ENCODE data around the gene SYNCRIP.
"Not testable (repeated sequence)": the region's sequence is repeated elsewhere in the genome, so short reads cannot be mapped to it uniquely, and the experiment has no call there.

The SYNCRIP gene

DNA sequence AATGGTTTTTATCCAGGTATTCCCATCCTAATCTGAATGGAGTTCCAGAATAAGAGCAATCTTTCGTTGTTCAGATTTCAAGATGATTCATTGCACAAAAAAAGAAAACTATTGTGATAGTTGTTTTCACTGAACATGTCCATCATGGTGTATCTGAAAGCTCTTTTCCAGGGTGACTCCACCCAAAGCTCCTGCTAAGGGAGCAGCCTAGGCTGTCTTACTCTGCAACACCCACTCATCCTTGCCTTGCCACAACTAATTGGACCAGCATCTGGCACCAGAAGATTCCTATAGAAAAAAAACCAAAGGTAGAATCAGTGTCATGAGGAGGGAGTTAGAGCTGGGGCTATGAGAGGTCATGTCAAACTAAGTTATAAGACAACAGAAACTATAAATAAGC lies 7.9 kb upstream of the SYNCRIP start:
- no peak overlapping the region for H3K9ac ChIP-seq (ENCODE audit: low read length)
- no peaks in the 10 kb centered on the region for H3K36me3 ChIP-seq (ENCODE audit: control insufficient read depth, insufficient read depth, low read length)
- H3K4me3 ChIP-seq (ENCODE audit: low read length) = no peak overlapping the region
- H3K4me1 ChIP-seq (ENCODE audit: control insufficient read depth, insufficient read depth, low read length) = no peaks in the 10 kb centered on the region
- H3K27me3 ChIP-seq (ENCODE audit: control insufficient read depth, insufficient read depth, low read length) = no peaks in the 10 kb centered on the region
- H3K9me3 ChIP-seq (ENCODE audit: control insufficient read depth, low read length) = no peaks in the 10 kb centered on the region

DNA sequence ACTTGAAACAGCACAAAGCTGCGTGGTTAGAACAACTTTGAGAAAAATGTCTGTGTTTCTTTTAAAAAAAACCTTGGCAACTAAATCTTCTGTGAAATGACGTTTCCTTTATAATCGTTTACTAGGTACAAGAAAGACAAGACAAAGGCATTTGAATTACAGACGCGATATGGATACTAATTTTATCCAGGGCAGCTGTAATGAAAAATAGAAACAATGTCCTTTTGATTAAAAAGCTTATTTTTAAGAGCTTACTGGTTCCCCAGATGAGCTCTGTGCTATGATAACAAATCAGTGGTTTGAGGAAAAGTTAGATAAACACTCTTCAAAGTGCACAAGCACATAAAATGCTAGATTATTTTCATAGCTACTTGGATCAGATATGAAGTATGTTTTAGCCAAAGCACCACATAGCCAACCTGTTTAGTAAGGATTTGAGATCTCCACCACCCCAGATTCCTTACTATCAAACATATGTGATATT lies 1.6 kb upstream of the SYNCRIP start:
- H3K9me3 ChIP-seq (ENCODE audit: control insufficient read depth, low read length) = no peaks in the 10 kb centered on the region
- H3K4me1 ChIP-seq (ENCODE audit: control insufficient read depth, insufficient read depth, low read length) = peaks cover 9% of the 10 kb centered on the region
- no peaks in the 10 kb centered on the region for H3K36me3 ChIP-seq (ENCODE audit: control insufficient read depth, insufficient read depth, low read length)
- peak overlapping the region; percentile 96 for H3K9ac ChIP-seq (ENCODE audit: low read length)
- no peaks in the 10 kb centered on the region for H3K27me3 ChIP-seq (ENCODE audit: control insufficient read depth, insufficient read depth, low read length)
- H3K4me3 ChIP-seq (ENCODE audit: low read length) = peak overlapping the region; percentile 64

DNA sequence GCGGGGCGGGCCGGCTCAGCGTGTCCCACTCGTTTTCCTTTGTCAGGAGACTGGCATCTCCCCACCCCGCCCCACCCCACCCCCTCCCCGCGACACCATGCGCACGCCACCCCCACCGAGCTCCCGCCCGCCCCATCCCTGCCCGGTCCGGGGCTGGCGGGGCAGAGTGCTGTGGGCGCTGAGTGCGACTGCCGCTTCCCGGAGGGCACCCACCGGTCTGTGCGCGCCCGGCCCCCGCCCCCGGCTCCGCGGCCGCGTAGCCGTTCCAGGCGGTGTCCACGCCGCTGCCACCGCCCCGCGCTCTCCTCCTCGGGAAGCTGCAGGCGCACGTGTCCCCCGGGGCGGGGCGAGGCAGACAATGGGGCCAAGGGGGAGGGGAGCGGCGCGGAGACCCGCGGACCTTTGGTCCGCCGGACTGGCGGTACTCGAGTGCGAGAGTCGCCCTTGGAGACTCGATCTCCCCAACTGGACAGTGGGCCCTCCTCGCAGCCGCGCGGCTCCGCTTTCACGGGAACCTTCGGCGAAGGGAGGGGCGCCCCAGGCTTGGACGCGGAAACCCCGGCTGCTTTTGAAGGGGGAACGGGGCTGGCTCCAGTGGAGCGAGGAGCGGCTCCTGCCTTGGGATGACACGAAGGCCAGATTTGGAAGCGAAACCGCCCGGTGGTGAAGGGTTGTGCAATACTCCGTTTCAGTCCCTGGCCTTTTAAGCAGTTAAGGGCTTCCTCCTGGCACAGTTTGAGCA lies 1.0 kb upstream of the SYNCRIP start:
- Histone ChIP-seq H3K27me3 (ENCODE audit: control insufficient read depth, insufficient read depth, low read length) (no peaks in the 10 kb centered on the region), H3K9me3 (ENCODE audit: control insufficient read depth, low read length) (no peaks in the 10 kb centered on the region), H3K4me3 (ENCODE audit: low read length) (peak overlapping the region; percentile 64), H3K36me3 (ENCODE audit: control insufficient read depth, insufficient read depth, low read length) (no peaks in the 10 kb centered on the region), H3K4me1 (ENCODE audit: control insufficient read depth, insufficient read depth, low read length) (peaks cover 9% of the 10 kb centered on the region), H3K9ac (ENCODE audit: low read length) (peak overlapping the region; percentile 96)

DNA sequence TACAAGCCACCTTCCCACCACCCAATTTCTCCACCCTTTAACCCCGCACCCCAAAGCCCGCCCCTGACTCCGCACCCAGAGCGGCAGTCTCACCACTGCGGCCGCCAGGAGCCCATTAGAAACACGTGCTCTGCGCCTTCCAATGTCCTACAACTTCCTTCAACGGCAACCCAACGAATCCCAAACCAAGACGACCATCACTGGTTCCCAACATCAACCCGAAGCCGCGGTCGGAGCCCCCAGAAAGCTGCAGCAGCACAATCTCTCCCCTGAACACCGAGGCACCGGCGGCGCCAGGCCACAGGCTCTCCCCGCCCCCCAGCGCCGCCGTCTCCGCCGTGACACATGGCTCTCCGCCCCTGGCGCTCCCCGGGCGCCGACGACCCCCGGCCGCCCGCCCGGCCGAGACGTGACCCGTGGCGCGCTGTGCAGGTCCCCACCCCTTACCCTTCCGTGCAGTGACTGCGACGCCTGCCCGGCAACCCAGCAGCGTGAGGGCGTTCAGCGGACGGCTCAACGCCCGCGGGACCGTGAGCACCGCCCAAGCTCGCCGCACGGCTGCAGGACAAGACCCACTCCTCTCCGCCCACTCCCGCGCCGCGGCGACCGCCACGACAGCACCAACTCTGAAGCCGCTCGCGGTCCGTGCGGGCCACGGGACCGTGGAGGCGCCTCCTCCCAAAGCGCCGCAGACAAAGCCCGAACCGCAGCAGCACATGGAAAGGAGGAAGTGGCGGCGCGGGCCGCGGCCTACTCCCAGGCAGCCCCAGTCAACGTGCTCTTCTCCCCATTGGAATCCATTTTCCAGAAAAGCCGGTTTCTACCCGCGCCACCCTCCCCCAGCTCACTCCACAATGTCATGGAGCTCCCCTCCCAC lies 551 bp downstream of the SYNCRIP start:
- peak overlapping the region; percentile 100 for H3K4me3 ChIP-seq (ENCODE audit: low read length)
- H3K27me3 ChIP-seq (ENCODE audit: control insufficient read depth, insufficient read depth, low read length) = no peaks in the 10 kb centered on the region
- H3K36me3 ChIP-seq (ENCODE audit: control insufficient read depth, insufficient read depth, low read length) = no peaks in the 10 kb centered on the region
- peak overlapping the region; percentile 99 for H3K9ac ChIP-seq (ENCODE audit: low read length)
- no peaks in the 10 kb centered on the region for H3K9me3 ChIP-seq (ENCODE audit: control insufficient read depth, low read length)
- H3K4me1 ChIP-seq (ENCODE audit: control insufficient read depth, insufficient read depth, low read length) = peaks cover 9% of the 10 kb centered on the region

DNA sequence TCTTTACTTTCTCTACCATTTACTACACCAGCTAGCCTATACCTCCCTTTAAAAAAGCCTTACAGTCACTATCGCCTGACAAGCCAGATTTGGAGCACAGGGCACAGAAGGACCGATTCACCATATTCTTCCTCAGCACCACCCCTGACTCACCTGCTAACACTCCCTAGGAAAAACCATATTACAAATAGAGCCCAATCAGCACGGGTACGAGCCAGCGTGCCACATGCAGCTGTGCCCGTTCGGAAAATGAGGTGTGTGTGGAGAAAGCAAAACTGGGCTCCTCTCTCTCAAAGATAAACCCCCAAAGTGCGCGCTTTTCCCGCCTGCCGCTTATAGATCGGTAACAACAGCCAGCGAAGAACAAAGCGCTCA lies 1.2 kb downstream of the SYNCRIP start:
- Histone ChIP-seq H3K9me3 (ENCODE audit: control insufficient read depth, low read length) (no peaks in the 10 kb centered on the region), H3K4me1 (ENCODE audit: control insufficient read depth, insufficient read depth, low read length) (peaks cover 9% of the 10 kb centered on the region), H3K9ac (ENCODE audit: low read length) (peak overlapping the region; percentile 99), H3K36me3 (ENCODE audit: control insufficient read depth, insufficient read depth, low read length) (no peaks in the 10 kb centered on the region), H3K27me3 (ENCODE audit: control insufficient read depth, insufficient read depth, low read length) (no peaks in the 10 kb centered on the region), H3K4me3 (ENCODE audit: low read length) (peak overlapping the region; percentile 100)

DNA sequence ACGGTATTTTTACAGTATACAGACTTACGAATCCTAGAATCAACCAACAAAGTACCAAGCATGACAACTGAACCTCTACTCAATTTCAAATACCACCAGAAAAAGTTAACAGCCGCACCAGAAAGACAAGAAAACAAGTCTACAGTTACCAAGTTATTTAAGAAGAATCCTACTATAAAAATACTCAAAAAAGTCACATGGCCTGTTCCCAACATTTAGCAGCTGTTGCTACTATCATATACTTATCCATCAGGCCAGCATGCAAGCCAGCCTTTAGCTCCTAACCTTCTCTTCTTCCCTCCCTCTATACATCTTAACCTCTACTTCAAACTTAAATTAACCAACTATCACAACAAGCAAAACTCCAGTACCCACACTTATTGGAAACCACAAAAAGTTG lies 1.9 kb downstream of the SYNCRIP start:
- Histone ChIP-seq H3K27me3 (ENCODE audit: control insufficient read depth, insufficient read depth, low read length) (no peaks in the 10 kb centered on the region), H3K9ac (ENCODE audit: low read length) (peak overlapping the region; percentile 99), H3K36me3 (ENCODE audit: control insufficient read depth, insufficient read depth, low read length) (no peaks in the 10 kb centered on the region), H3K4me3 (ENCODE audit: low read length) (no peak overlapping the region), H3K9me3 (ENCODE audit: control insufficient read depth, low read length) (no peaks in the 10 kb centered on the region), H3K4me1 (ENCODE audit: control insufficient read depth, insufficient read depth, low read length) (peaks cover 9% of the 10 kb centered on the region)

DNA sequence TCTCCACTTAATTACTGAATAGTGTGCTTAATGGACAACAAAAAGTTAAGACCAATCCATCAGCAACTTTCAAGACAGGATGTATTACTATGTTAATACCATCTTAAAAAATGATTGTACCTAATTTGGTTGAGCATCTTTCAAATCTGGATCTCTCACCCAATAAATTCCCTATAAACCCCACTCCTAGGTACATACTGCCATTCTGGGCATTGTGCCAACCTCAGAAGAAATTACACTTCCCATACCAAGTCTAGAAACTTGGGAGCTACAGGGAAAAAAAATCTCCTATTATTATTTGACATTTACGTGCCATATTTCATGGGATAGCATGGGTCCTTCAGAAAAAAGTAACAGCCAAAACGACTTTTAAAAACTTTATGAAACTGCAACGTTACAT lies 5.1 kb downstream of the SYNCRIP start:
- no peak overlapping the region for H3K9ac ChIP-seq (ENCODE audit: low read length)
- no peak overlapping the region for H3K4me3 ChIP-seq (ENCODE audit: low read length)
- H3K9me3 ChIP-seq (ENCODE audit: control insufficient read depth, low read length) = no peaks in the 10 kb centered on the region
- H3K36me3 ChIP-seq (ENCODE audit: control insufficient read depth, insufficient read depth, low read length) = peaks cover 13% of the 10 kb centered on the region
- H3K27me3 ChIP-seq (ENCODE audit: control insufficient read depth, insufficient read depth, low read length) = no peaks in the 10 kb centered on the region
- H3K4me1 ChIP-seq (ENCODE audit: control insufficient read depth, insufficient read depth, low read length) = peaks cover 9% of the 10 kb centered on the region

DNA sequence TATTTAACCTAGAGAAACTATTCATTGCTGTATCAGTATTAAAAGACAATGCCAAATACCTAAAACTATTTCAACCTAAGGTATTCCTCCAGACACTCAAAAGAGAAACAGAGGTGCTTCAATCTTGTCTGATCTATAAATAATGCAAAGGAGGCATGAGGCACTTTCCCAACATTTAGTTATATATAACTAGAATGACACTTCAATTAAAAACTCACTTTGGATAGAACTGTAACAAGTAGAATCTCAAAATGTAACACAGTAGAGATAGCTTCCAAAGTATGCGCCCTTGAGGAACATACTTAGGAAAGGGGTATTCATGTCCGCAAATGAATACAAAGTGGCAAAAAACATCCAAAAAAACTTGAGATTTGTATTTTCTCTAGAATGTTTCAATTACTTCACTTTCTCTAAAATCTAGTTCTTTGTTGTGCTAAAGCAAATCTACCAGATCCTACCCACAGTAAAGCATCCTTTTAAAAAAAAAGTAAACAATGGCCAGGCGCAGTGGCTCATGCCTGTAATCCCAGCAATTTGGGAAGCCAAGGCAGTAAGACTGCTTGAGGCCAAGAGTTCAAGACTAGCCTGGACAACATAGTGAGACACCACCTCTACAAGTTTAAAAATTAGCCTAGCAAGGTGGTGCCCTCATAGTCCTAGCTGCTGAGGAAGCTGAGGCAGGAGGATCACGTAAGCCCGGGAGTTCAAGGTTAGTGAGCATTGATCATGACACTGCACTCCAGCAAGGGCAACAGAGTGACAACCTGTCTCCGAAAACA lies 10.3 kb downstream of the SYNCRIP start:
- Histone ChIP-seq H3K36me3 (ENCODE audit: control insufficient read depth, insufficient read depth, low read length) (peaks cover 15% of the 10 kb centered on the region), H3K9ac (ENCODE audit: low read length) (no peak overlapping the region), H3K4me1 (ENCODE audit: control insufficient read depth, insufficient read depth, low read length) (no peaks in the 10 kb centered on the region), H3K9me3 (ENCODE audit: control insufficient read depth, low read length) (no peaks in the 10 kb centered on the region), H3K27me3 (ENCODE audit: control insufficient read depth, insufficient read depth, low read length) (no peaks in the 10 kb centered on the region), H3K4me3 (ENCODE audit: low read length) (no peak overlapping the region)

DNA sequence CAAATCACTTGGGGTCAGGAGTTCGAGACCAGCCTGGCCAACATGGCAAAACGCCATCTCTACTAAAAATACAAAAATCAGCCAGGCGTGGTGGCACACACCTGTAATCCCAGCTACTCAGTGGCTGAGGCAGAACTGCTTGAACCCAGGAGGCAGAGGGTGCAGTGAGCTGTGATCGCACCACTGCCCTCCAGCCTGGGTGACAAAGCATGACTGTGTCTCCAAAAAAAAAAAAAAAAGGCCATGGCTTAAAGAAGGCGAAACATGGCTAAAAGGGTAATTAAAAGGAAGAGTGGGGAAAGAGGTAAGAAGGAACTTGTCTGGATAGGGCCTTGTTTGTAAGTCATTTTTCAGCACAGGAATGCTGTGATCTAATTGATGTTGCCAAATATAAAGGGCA lies 11.6 kb downstream of the SYNCRIP start:
- not testable (repeated sequence) for H3K4me1 ChIP-seq (ENCODE audit: control insufficient read depth, insufficient read depth, low read length); H3K27me3 ChIP-seq (ENCODE audit: control insufficient read depth, insufficient read depth, low read length); H3K9ac ChIP-seq (ENCODE audit: low read length); H3K4me3 ChIP-seq (ENCODE audit: low read length); H3K9me3 ChIP-seq (ENCODE audit: control insufficient read depth, low read length)
- H3K36me3 ChIP-seq (ENCODE audit: control insufficient read depth, insufficient read depth, low read length) = peaks cover 18% of the 10 kb centered on the region

DNA sequence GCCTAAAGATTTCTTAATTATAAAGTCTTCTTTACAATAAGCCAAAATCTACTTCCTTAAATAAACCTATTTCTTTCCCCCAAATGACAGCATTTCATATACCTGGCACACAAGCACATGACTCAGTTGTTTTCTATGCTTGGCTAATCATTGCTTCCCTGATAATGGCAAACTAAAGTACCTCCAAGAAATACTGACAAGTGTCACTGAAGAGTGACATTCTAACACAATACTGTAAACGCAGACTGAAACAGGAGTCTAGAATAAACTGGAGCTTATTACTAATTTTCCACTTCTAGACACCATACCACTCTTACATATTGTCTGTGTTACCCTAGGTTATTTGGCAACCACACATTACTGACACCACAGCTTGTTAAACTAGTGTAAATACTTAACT lies 14.3 kb downstream of the SYNCRIP start:
- Histone ChIP-seq H3K9me3 (ENCODE audit: control insufficient read depth, low read length) (no peaks in the 10 kb centered on the region), H3K36me3 (ENCODE audit: control insufficient read depth, insufficient read depth, low read length) (peaks cover 7% of the 10 kb centered on the region), H3K4me3 (ENCODE audit: low read length) (no peak overlapping the region), H3K4me1 (ENCODE audit: control insufficient read depth, insufficient read depth, low read length) (no peaks in the 10 kb centered on the region), H3K9ac (ENCODE audit: low read length) (no peak overlapping the region), H3K27me3 (ENCODE audit: control insufficient read depth, insufficient read depth, low read length) (no peaks in the 10 kb centered on the region)

DNA sequence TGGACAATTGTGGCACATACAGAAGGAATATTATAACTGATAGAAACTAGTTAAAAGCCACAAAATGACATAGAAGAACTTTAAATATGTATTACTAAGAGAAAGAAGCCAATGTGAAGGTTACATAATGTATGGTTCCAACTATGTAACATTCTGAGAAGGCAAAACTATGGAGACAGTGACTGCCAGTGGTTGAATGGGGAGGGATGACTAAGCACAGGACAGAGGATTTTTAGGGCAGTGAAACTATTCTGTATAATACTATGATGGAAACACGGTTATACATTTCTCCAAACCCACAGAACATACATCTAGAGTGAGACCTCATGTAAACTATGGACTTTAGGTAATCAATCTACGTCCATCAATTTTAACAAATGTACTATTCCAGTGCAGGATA lies 22.4 kb downstream of the SYNCRIP start:
- no peak overlapping the region for H3K9ac ChIP-seq (ENCODE audit: low read length)
- peaks cover 4% of the 10 kb centered on the region for H3K36me3 ChIP-seq (ENCODE audit: control insufficient read depth, insufficient read depth, low read length)
- H3K4me1 ChIP-seq (ENCODE audit: control insufficient read depth, insufficient read depth, low read length) = no peaks in the 10 kb centered on the region

DNA sequence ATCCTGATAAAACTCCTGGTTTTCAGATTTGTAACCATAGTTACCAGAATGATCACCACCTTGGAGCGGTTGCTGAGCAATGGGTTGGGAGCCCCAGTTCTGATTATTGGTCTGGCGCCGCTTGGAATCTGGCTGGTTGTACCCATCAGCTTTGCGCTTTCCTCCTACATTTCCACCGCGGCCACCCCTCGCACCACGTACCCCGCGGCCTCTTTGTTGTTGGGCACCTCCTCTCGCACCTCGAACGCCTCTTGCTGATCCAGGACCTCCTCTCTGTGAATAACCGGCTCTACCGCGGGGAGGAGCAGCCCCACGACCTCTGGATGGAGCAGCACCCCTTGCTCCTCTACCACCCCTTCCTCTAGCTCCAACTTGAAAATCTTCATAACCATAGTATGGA lies 27.9 kb downstream of the SYNCRIP start:
- H3K4me3 ChIP-seq (ENCODE audit: low read length) = no peak overlapping the region
- peaks cover 4% of the 10 kb centered on the region for H3K36me3 ChIP-seq (ENCODE audit: control insufficient read depth, insufficient read depth, low read length)
- no peaks in the 10 kb centered on the region for H3K4me1 ChIP-seq (ENCODE audit: control insufficient read depth, insufficient read depth, low read length)
- no peaks in the 10 kb centered on the region for H3K9me3 ChIP-seq (ENCODE audit: control insufficient read depth, low read length)
- no peaks in the 10 kb centered on the region for H3K27me3 ChIP-seq (ENCODE audit: control insufficient read depth, insufficient read depth, low read length)
- no peak overlapping the region for H3K9ac ChIP-seq (ENCODE audit: low read length)

More for the DNA sequence above, 22.4 kb downstream of the SYNCRIP start:
- H3K4me3 ChIP-seq (ENCODE audit: low read length) = no peak overlapping the region
- no peaks in the 10 kb centered on the region for H3K27me3 ChIP-seq (ENCODE audit: control insufficient read depth, insufficient read depth, low read length)
- H3K9me3 ChIP-seq (ENCODE audit: control insufficient read depth, low read length) = no peaks in the 10 kb centered on the region

Data from mucosa of stomach (tissue), 1 donor.